Measurements from ENCODE around the gene YIF1B.

YIF1B gene

DNA sequence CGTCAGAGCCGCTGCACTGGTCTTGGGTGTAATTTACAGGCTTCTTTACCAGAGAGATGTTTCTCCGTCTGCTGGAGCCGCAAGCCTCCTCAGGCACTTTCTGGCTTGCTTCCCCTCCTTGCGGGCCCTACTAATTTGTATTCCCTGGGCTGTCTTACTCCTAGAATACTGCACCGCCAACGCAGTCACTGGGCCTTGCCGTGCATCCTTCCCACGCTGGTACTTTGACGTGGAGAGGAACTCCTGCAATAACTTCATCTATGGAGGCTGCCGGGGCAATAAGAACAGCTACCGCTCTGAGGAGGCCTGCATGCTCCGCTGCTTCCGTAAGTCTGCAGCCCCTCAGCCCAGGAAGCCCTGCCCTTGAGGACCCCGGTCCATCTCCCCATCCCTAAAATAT, 25.8 kb downstream of the YIF1B start:
- H3K27ac ChIP-seq = peak overlapping the region; percentile 98

DNA sequence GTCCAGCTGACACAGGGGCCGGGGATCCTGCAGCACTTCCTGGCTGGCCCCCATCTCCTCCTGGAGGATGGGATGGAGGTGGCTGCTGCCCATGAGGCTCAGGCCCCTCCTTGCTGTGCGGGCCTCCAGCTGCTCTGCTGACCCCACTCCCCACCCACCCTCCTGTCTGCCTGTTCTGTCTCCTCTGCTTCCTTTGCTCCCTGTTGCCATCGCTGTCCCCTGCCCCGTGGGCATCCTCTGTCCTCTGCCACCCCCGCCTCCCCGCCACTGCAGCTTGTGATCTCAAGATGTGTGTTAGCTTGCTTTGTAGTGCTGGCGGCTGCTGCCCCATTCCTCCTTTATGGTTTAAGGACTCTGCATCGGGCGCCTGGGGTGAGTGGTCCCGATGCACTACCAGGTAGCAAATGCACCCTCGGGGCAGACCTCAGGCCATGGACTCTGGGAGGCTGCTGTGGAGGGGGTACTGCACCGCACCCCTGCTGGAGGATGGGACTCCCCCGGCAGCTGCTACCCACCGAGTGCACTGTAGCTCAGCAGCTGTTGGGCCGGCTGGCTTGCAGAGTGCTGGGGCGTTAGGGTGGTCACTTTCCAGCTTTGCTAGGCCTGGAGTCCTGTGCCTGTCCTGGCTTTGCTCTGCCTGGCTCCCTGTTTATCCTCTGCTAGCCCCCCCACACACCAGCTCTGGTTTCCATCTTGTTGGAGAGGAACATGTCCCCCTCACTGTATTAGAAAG, 27.5 kb downstream of the YIF1B start:
- TF ChIP-seq, protein P1, sequence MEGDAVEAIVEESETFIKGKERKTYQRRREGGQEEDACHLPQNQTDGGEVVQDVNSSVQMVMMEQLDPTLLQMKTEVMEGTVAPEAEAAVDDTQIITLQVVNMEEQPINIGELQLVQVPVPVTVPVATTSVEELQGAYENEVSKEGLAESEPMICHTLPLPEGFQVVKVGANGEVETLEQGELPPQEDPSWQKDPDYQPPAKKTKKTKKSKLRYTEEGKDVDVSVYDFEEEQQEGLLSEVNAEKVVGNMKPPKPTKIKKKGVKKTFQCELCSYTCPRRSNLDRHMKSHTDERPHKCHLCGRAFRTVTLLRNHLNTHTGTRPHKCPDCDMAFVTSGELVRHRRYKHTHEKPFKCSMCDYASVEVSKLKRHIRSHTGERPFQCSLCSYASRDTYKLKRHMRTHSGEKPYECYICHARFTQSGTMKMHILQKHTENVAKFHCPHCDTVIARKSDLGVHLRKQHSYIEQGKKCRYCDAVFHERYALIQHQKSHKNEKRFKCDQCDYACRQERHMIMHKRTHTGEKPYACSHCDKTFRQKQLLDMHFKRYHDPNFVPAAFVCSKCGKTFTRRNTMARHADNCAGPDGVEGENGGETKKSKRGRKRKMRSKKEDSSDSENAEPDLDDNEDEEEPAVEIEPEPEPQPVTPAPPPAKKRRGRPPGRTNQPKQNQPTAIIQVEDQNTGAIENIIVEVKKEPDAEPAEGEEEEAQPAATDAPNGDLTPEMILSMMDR (conservative IDR thresholded peaks at IDR 0.05) = no peak
- H3K27ac ChIP-seq = peak overlapping the region; percentile 98

More for the DNA sequence above, 25.8 kb downstream of the YIF1B start:
- TF ChIP-seq, protein P1 (conservative IDR thresholded peaks at IDR 0.05) = no peak

DNA sequence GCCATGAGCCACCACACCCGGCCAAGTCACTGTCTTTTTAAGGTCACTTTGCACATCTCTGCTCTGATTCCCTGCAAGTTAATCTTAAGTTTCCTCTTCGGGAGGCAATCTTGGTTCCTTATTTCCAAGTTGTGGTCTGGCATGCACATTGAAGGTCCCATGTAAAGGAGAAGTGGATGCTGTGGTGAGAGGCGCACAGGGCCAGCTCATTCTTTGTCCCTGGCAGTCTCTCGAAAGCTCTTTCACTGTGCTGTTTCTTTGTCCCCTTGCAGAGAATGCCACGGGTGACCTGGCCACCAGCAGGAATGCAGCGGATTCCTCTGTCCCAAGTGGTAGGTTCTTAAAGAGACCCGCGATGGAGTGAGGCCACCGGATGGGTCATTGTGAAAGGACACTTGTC, 28.1 kb downstream of the YIF1B start:
- peak overlapping the region; percentile 98 for H3K27ac ChIP-seq
- TF ChIP-seq, protein P1 (conservative IDR thresholded peaks at IDR 0.05) = no peak

DNA sequence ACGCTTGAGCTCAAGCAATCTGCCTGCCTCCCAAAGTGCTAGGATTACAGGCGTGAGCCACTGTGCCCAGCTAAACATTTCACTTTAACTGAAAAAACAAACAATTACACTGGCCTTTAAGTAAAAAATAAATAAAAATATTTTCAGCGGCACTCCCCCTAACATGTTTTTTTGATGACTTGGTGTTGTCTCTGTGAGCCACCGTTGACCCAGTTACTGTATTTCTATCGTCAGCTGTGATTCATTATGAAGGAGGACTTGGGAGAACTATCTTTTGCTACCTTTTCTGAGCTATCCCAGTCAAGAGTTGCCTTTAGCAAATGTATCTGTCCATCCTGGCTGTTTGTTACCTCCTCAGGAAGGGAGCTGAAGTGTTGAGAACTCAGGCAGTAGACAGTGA, 30.2 kb downstream of the YIF1B start:
- TF ChIP-seq, protein P1 (conservative IDR thresholded peaks at IDR 0.05) = no peak
- H3K27ac ChIP-seq = 0 out of 2 replicates have a peak overlapping the region, but pooled peaks have one; percentile 3

DNA sequence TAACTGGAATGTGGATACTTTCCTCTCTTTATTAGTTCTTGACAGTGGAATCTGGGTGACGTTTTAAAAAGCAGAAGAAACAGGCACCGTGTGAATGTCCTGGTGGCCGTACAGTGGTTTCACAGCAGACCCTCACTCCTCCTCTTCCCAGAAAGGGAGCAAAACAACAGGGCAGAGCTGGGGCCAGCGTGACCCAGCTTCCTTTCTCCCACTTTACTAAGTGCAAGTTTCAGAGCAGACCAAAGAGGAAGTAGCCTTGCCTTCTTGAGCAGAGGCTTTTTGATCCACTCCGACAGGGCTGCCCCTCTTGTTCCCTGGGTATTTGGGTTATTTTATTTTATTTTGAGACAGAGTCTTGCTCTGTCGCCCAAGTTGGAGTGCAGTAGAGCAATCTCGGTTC, 31.3 kb downstream of the YIF1B start:
- TF ChIP-seq, protein P1 (conservative IDR thresholded peaks at IDR 0.05) = no peak
- 0 out of 2 replicates have a peak overlapping the region, but pooled peaks have one; percentile 3 for H3K27ac ChIP-seq

DNA sequence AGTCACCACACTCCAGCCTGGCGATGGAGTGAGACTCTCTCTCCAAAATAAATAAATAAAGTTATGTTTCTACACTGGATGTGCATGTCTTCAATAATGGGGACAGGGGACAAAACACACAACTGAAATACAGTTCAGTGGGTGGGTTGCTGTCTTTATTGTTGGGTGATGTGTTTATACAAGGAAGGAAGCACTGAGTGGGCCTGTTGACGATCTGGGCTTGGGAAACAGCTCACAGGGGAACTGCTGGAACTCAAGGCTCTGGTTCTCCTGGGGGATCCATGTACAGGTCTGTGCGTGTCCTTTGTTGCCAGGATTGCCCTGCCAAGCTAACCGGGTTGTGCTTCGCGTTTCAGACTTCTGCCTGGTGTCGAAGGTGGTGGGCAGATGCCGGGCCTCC, 32.5 kb downstream of the YIF1B start:
- TF ChIP-seq, protein P1 (conservative IDR thresholded peaks at IDR 0.05) = no peak
- H3K27ac ChIP-seq = no peak overlapping the region

DNA sequence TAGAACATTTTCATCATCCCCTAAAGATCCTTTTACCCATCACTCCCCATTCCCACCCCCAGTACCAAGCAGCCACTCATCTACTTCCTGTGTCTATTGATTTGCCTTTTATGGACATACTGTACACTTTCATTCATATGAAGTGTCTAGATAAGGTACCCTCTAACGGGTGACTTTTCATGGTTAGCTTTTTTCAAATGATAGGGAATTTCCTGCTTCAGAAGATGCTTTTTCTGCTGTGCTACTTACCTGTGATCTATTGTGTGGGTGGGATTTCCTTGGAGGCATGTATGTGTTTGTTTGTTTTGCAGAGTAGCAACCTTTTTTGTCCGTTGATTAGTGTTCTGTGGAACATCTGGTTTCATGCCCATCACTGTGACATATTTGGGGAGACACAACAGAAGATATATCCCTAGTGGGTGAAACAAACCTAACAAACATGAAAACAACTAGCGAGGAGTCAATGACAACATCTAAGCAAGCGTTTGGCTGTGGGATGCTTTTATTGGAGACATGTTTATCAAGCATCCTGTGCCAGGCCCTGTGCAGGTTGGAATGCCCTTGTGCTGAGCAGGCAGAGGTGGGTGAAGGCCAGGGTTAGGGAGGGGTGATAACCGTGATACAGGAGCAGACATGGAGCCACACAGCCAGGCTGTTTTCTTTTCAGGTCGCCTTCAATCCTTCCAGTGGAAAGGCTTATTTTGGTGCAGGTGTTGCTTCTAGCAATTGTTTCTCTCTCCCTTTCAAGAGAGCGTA, 33.8 kb downstream of the YIF1B start:
- TF ChIP-seq, protein P1 (conservative IDR thresholded peaks at IDR 0.05) = no peak
- no peak overlapping the region for H3K27ac ChIP-seq

Data from VCaP (cell line).